Keratinocyte (primary cell): Measurements from ENCODE around the gene SLC25A13. TPM values are rescaled to one million over a fixed set of nuclear protein-coding genes. Genes with fewer than 3 reads are reported as not detected.

Source experiments
- DNase-seq: peaks from one replicate; pipeline ENCODE4 v3.0.0-alpha.2; 2011; ENCODE audit warnings: low read depth, missing footprints, low spot score
- FAIRE-seq: peaks from 2 replicates; lab custom pipeline; 2011; peaks lifted over from hg19 to GRCh38; lab: Jason Lieb, UNC
- H2AFZ ChIP-seq: 2 replicates; pipeline ENCODE4 v1.6.0; 2012; ENCODE audit warnings: low read length, control low read depth, inconsistent platforms; ENCODE audit not compliant: control insufficient read depth
- H3K27ac ChIP-seq: 2 replicates; pipeline ENCODE4 v1.5.1; 2011; ENCODE audit warnings: low read length; ENCODE audit not compliant: control insufficient read depth, insufficient read depth
- H3K27me3 ChIP-seq: 3 replicates; pipeline ENCODE4 v1.6.0; 2011; ENCODE audit warnings: low read length; ENCODE audit not compliant: control insufficient read depth, insufficient read depth; ENCODE audit errors: extremely low read depth
- H3K36me3 ChIP-seq, 2 experiments: 2 replicates in 1 of 2; 3 replicates in 1 of 2; pipeline ENCODE4 v1.5.1; 2011; ENCODE audit warnings: low read length in 2 of 2, mild to moderate bottlenecking in 1 of 2; ENCODE audit not compliant: control insufficient read depth in 2 of 2, insufficient read depth in 2 of 2; ENCODE audit errors: extremely low read depth in 1 of 2
- H3K4me1 ChIP-seq: 3 replicates; pipeline ENCODE4 v1.5.1; 2011; ENCODE audit warnings: low read length; ENCODE audit not compliant: control insufficient read depth, insufficient read depth; ENCODE audit errors: extremely low read depth
- H3K4me2 ChIP-seq: 3 replicates; pipeline ENCODE4 v1.6.0; 2011; ENCODE audit warnings: low read depth, low read length; ENCODE audit not compliant: control insufficient read depth, insufficient read depth; ENCODE audit errors: extremely low read depth
- H3K4me3 ChIP-seq, 3 experiments: fragments of 200-600 bp in 1 of 3; sonication (generic) in 1 of 3; 2 replicates in 2 of 3; 3 replicates in 1 of 3; pipeline ENCODE4 v1.5.1; 2011 to 2016; ENCODE audit warnings: low read length in 3 of 3, mild to moderate bottlenecking in 3 of 3, control low read depth in 2 of 3, inconsistent platforms in 1 of 3, low read depth in 1 of 3, mixed read lengths in 1 of 3, mixed run types in 1 of 3, moderate library complexity in 1 of 3; ENCODE audit not compliant: control insufficient read depth in 2 of 3, insufficient read depth in 2 of 3; ENCODE audit errors: extremely low read depth in 1 of 3
- H3K79me2 ChIP-seq: 2 replicates; pipeline ENCODE4 v1.6.0; 2012; ENCODE audit warnings: low read length; ENCODE audit not compliant: control insufficient read depth, insufficient read depth
- H3K9ac ChIP-seq: 3 replicates; pipeline ENCODE4 v1.6.0; 2011; ENCODE audit warnings: low read length; ENCODE audit not compliant: control insufficient read depth, insufficient read depth; ENCODE audit errors: extremely low read depth
- H3K9me1 ChIP-seq: 3 replicates; pipeline ENCODE4 v1.6.0; 2011; ENCODE audit warnings: low read length; ENCODE audit not compliant: control insufficient read depth, insufficient read depth; ENCODE audit errors: extremely low read depth
- H3K9me3 ChIP-seq: 2 replicates; pipeline ENCODE4 v1.5.1; 2012; ENCODE audit warnings: low read depth, low read length; ENCODE audit not compliant: control insufficient read depth
- H4K20me1 ChIP-seq: 3 replicates; pipeline ENCODE4 v1.6.0; 2011; ENCODE audit warnings: low read length; ENCODE audit not compliant: control insufficient read depth, insufficient read depth; ENCODE audit errors: extremely low read depth
- CTCF ChIP-seq, 3 experiments: IDR thresholded peaks in 1 of 3; conservative IDR thresholded peaks in 1 of 3; optimal IDR thresholded peaks in 1 of 3; 2 replicates in 2 of 3; 3 replicates in 1 of 3; pipeline versions ENCODE3 to v1.5.1; 2011; ENCODE audit warnings: low read length in 3 of 3, mild to moderate bottlenecking in 3 of 3, moderate library complexity in 2 of 3, control low read depth in 1 of 3, inconsistent platforms in 1 of 3; ENCODE audit not compliant: insufficient read depth in 2 of 3; ENCODE audit errors: extremely low read depth in 1 of 3
- EZH2 ChIP-seq: IDR thresholded peaks from one replicate; pipeline ENCODE4 v1.6.1; 2012; ENCODE audit warnings: inconsistent platforms, mild to moderate bottlenecking, low read length, moderate library complexity
- dilution Hi-C: fragments of 300-500 bp; cut with MboI; formaldehyde crosslinking; loops from one replicate; pipeline ENCODE4 v1.7.0; 2020; ENCODE audit warnings: low sequenced_read_pairs; ENCODE audit not compliant: extremely low pct_ligation_motif_present
- polyA plus RNA-seq, 5 experiments: library from polyadenylated mRNA; depleted of rRNA in 3 of 5; stranded (reverse) in 3 of 5; stranded (forward) in 1 of 5; unstranded in 1 of 5; fragments of >200 nt; gene quantifications; 1 replicate in 1 of 5; 2 replicates in 3 of 5; 3 replicates in 1 of 5; pipeline versions ENCODE4 v1.2.1 to v1.2.3, GENCODE V29; 2011 to 2012; ENCODE audit warnings: missing spikeins in 2 of 5, low read depth in 1 of 5, low replicate concordance in 1 of 5

Gene SLC25A13
- polyA plus RNA-seq, 1 donor (not counting 4 experiments of a cell fraction or from before 2014, with no cell fraction given), result 29.4 TPM

- no peaks in the 10 kb centered on the region for H4K20me1 ChIP-seq
- TF ChIP-seq CTCF (optimal IDR thresholded peaks at IDR 0.05 in 1 of 3, IDR thresholded peaks at IDR 0.05 in 1 of 3, conservative IDR thresholded peaks at IDR 0.05 in 1 of 3; ENCODE audit: extremely low read depth in 1 of 3, insufficient read depth in 2 of 3, low read length in 3 of 3) (no peak), EZH2 (no peak)
- H3K4me1 ChIP-seq, result no peaks in the 10 kb centered on the region
- no peaks in the 10 kb centered on the region for H3K9me1 ChIP-seq
- H3K4me3 ChIP-seq, result no peak overlapping the region
- DNase-seq, result no peak
- no peak overlapping the region for H3K4me2 ChIP-seq
- no peaks in the 10 kb centered on the region for H3K27me3 ChIP-seq
- H2AFZ ChIP-seq, result no peak overlapping the region
- peaks cover 0 to 5% of the 10 kb centered on the region in 2 experiments for H3K36me3 ChIP-seq
- peaks cover 4% of the 10 kb centered on the region for H3K79me2 ChIP-seq
- H3K27ac ChIP-seq, result no peak overlapping the region
- H3K9me3 ChIP-seq, result no peaks in the 10 kb centered on the region
- no peak for FAIRE-seq
- dilution Hi-C loops, result no loop called here
- H3K9ac ChIP-seq, result no peak overlapping the region
These were observed 44.0 kb downstream of the SLC25A13 start for GRCh38 chr7:96277921-96278320.

GRCh38 chr7:96276019-96276418 lies 45.9 kb downstream of the SLC25A13 start:
- H3K9me3 ChIP-seq, result no peaks in the 10 kb centered on the region
- H3K9ac ChIP-seq, result no peak overlapping the region
- H3K9me1 ChIP-seq, result no peaks in the 10 kb centered on the region
- no peaks in the 10 kb centered on the region for H3K27me3 ChIP-seq
- FAIRE-seq (no peak), DNase-seq (no peak)
- H3K4me2 ChIP-seq, result no peak overlapping the region
- H2AFZ ChIP-seq, result no peak overlapping the region
- dilution Hi-C loops, result no loop called here
- no peak overlapping the region for H3K27ac ChIP-seq
- H3K36me3 ChIP-seq, result peaks cover 0 to 7% of the 10 kb centered on the region in 2 experiments
- no peaks in the 10 kb centered on the region for H3K4me1 ChIP-seq
- TF ChIP-seq CTCF (optimal IDR thresholded peaks at IDR 0.05 in 1 of 3, IDR thresholded peaks at IDR 0.05 in 1 of 3, conservative IDR thresholded peaks at IDR 0.05 in 1 of 3; ENCODE audit: extremely low read depth in 1 of 3, insufficient read depth in 2 of 3, low read length in 3 of 3), result no peak
- TF ChIP-seq EZH2, result no peak
- H4K20me1 ChIP-seq, result no peaks in the 10 kb centered on the region
- no peak overlapping the region for H3K4me3 ChIP-seq
- H3K79me2 ChIP-seq, result peaks cover 2% of the 10 kb centered on the region
